Right kidney (tissue), 1 donor: ENCODE data around the gene WDFY3.

Experiments
- DNase-seq: peaks from one replicate; pipeline ENCODE4 v3.0.0-alpha.2; 2016

Gene WDFY3

DNA sequence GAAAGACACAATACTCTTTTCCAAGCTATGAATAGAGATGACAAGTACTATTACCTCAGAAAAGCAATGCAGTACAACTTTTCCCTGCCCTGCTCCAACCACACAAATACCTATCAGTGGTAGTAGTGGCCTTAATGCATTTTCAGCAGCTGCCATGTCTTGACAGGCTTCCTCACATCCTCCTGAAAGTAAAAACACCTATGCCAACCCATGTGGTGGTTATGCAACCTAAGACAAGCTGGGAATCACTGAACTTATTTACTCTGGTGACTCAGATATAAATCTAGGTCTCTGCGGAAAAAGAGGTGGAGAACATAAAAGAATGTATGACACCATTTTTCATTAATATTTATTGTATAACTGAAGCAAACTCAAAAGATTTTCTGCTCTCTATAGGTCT is 14.5 kb downstream of the WDFY3 start:
- no peak for DNase-seq

DNA sequence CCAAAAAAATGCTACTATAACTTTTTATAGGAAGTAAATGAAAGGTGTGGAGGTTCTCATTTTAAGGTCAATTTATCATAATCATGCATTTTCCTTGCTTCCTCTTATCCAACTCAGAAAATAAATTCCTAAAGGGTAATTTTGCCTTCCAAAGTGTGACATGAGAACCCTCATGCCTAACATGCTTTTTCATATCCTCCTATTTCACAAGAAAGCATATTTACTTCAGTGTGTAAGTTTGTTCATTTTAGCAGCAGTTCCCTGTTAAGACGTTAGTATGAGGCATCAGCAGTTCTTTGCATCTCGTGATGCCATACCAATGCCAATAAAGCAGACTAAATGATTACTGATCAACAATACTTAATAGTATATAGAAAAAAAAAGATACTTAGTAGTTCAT is 18.4 kb downstream of the WDFY3 start:
- no peak for DNase-seq

DNA sequence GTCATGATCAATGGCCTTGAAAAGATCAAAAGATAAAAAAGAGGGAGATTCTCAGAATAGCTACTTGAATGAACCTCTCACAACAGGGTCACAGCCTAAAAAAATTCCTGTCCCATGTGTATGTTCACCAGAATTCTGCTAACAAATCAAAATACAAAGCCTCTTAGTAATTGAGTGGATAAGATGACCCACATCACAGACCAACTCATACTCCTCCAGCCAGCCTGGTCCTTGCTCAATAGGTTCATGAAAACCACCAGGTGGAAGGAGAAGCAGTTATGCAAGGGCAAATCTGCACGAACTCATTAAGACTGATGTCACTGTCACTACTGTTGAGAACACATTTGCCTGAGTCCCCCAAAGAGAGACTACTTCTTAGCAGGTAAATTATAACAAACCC is 21.5 kb downstream of the WDFY3 start:
- DNase-seq = no peak

- DNase-seq = no peak
Measured at GRCh38 chr4:84940960-84941359, 25.5 kb downstream of the WDFY3 start.

- DNase-seq = no peak
Measured at GRCh38 chr4:84939113-84939512, 27.4 kb downstream of the WDFY3 start.

DNA sequence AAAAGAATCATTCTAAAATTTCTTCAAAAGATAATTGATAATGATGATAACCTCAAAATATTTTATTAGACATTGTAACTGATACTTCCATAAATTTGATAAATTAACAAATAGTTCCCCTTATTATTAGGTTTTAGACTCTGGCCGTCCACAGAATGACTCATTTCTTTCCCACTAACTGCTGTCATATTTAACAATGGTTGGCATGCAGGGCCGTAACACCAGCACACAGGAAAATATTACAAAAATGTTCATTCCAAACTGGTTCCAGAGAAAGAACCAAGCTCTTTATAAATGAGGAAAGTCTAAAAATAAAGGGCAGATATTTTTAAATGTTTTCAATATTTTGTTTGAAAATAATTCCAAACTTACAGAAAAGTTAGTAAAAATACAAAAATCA is 28.2 kb downstream of the WDFY3 start:
- DNase-seq = no peak

DNA sequence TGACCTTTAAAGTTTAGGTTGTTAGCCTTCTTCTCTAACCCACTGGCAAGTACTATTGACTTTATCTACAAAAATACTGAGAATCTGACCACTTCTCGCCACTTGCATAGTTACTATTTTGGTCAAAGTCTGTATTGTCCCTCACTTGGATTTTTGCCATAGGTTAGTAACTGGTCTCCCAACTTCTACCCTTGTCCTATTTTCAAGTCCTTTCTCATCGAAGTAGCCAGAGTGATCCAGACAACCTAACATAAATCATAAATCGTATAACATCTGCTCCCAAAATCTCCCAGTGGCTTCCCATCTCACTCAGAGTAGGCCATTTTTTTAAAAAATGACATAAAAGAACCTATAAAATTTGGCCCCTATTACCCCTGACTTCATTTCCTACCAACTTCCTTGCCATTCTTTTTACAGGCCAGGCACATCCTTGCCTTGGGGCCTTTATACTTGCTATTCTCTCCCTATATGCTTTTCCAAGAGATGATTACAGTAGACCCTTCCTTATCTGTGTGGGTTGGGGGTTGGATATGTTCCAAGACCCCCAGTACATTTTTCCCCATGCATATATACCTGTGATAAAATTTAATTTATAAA is 29.0 kb downstream of the WDFY3 start:
- no peak for DNase-seq

- no peak for DNase-seq
Measured at GRCh38 chr4:84936123-84936522, 30.4 kb downstream of the WDFY3 start.

GRCh38 chr4:84932462-84932861 is 34.0 kb downstream of the WDFY3 start:
- no peak for DNase-seq

- DNase-seq = no peak
Measured at GRCh38 chr4:84931961-84932360, 34.5 kb downstream of the WDFY3 start.

DNA sequence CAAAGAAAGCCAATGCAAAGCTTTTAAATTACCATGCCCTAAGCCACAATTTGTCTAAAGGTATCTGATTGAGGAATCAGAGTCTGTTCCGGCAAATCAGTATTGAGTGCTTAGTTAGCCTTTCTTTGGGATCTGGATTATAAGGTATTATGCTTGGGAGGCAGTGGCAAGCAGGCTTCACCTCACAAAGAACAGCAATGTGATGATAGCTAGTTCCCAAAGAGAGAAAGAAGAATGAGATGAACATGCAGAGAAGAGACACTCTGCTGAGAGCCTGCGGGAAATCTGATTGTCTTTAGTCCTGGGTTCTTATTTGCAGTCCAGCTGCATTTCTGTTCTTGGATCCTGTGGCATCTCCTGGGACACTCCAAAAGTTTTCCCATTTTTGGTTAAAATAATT is 35.2 kb downstream of the WDFY3 start:
- no peak for DNase-seq

DNA sequence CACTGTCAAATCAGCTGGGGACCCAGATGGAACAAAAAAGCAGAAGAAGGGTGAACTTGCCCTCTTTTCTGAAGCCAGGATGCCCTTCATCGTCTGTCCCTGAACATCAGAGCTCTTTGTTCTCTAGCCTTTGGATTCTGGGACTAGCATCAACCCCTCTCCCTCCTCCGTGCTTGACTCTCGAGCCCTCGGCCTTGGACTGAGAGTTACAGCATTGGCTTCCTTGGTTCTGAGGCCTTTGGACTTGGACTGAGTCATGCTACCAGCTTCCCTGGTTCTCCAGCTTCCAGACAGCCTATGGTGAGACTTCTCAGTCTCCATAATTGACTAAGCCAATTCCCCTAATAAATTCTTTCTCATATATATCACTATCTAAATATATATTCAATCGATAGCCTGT is 38.4 kb downstream of the WDFY3 start:
- DNase-seq = no peak

- no peak for DNase-seq
Measured at GRCh38 chr4:84927428-84927827, 39.1 kb downstream of the WDFY3 start.

- DNase-seq = no peak
Measured at GRCh38 chr4:84925558-84925957, 40.9 kb downstream of the WDFY3 start.

GRCh38 chr4:84924434-84924833 is 42.1 kb downstream of the WDFY3 start:
- no peak for DNase-seq

- DNase-seq = no peak
Measured at GRCh38 chr4:84920617-84921016, 45.9 kb downstream of the WDFY3 start.

- no peak for DNase-seq
Measured at GRCh38 chr4:84917869-84918600, 48.5 kb downstream of the WDFY3 start.

DNA sequence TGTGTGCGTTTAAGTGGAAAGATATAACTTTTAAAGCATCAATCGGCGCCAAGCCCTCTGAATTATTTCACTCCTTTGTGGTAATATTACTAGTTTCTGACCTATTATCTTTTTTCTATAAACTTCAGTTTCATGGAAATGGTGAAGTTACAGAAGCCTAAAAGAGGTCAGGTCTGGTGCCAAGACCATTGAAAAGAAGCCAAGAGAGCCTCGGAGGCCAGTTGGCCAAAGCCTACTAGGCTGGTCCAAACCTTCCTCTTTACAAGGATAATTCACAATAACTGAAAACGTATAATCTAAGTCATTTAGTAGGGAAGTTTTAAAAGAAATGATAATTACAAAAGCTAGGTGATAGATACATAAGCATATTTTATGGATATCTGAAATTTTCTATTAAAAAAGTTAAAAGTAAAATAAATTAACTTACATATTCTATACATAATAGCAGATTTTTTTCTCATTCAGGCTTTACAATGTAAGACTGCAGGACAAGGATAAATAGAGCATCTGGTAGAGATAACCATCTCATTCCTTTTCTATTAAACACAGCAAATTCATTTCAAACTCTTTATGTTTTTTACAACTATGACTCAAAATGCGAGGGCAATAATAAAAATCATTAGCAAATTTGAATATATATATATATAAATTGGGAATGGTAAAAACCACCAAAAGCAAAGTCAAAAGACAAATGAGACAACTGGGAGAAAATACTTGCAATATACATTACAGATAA is 49.2 kb downstream of the WDFY3 start:
- DNase-seq = no peak

DNA sequence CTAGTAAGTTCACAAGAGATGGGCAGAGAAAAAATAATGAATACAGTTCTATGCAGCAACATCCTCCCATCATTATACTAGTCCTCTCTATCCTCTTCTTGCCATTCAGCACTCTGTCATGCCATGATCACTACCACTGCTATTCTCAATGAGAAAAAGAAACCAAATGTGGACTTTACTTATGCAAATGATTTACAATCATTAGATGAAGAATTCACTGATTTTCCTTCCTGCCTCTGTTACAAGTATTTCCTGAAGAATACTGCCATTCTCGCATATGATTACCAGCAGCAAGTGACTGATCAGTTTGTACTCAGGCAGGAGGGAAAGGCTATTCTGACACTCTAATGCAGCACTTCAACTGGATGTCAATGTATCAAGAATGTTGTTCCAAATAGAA is 50.3 kb downstream of the WDFY3 start:
- no peak for DNase-seq

DNA sequence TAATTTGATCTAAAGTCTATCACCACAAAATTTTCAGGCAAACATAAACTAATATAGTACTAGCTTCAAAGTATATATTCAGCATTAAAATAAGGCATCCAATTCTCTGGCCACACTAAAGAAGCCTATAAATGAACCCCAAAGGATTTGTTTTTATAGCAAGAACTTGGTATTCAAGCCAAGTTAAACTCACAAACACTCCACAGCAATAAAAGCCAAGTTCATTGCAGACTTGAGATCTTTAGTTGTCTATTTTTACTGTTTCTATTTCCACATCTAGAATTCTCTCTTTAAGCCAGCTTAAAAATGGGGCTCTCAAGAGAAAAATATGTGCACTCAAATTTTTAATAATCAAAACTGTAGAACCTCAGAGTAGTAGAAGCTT is 51.1 kb downstream of the WDFY3 start:
- DNase-seq = no peak

GRCh38 chr4:84914686-84915395 is 51.6 kb downstream of the WDFY3 start:
- DNase-seq = no peak

DNA sequence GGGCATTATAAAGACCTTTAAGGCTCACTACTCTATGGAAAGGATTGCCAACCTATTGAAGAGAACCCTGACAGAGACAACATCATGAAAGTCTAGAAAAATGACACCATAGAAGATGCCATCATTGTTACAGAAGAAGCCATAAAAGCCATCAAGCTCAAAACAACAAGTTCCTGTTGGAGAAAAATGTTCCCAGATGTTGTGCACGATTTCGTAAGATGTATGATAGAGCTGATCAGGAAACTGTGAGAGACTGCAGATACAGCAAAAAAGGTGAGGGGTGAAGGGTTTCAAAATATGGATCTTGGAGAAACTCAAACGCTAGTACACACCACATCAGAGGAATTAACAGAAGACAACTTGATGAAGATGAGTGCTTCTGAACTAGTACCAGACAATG is 53.3 kb downstream of the WDFY3 start:
- no peak for DNase-seq

DNA sequence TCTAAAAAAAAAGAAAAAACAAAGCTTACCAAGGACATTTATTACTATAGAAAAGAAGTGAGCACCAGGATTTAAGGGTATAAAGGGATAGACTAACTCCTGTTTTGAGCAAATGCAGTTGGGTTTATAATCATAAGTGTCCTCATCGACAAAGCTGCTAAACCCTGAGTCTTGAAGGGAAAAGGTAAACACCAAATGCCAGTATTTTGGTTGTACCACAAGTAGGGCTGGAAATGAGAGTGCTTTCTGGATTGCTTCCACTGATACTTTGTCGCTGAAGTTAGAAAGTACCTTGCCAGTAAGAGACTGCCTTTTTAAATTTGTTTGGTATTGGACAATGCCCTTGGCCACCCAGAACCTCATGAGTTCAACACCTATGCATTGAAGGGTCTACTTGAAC is 53.7 kb downstream of the WDFY3 start:
- no peak for DNase-seq
